OCI-LY1 (cell line): ENCODE measurements around the gene REM1.

ENCODE experiments used
- H2AFZ ChIP-seq: fragments of 200-600 bp; sonication (generic), shearing (Covaris generic); 2 replicates; pipeline ENCODE4 v1.6.0; 2014; ENCODE audit warnings: antibody characterized with exemption, mild to moderate bottlenecking, low read length
- H3F3A ChIP-seq: fragments of 200-600 bp; sonication (generic), shearing (Covaris generic); 2 replicates; pipeline ENCODE4 v1.6.0; 2014; ENCODE audit warnings: mild to moderate bottlenecking, antibody characterized with exemption, low read length, moderate library complexity; ENCODE audit not compliant: insufficient read depth
- H3K27ac ChIP-seq: fragments of 200-600 bp; sonication (generic); 2 replicates; pipeline ENCODE4 v1.5.1; 2014; ENCODE audit warnings: low read length, mixed run types, mild to moderate bottlenecking, low read depth; ENCODE audit not compliant: poor library complexity, severe bottlenecking
- H3K27me3 ChIP-seq: fragments of 200-600 bp; sonication (generic); 2 replicates; pipeline ENCODE4 v1.6.0; 2014; ENCODE audit warnings: antibody characterized with exemption, mild to moderate bottlenecking, low read length, moderate library complexity; ENCODE audit not compliant: insufficient read depth
- H3K36me3 ChIP-seq: fragments of 200-600 bp; sonication (generic); 2 replicates; pipeline ENCODE4 v1.6.1; 2014; ENCODE audit warnings: mild to moderate bottlenecking, antibody characterized with exemption, low read length, moderate library complexity, mixed read lengths; ENCODE audit not compliant: insufficient read depth
- H3K4me1 ChIP-seq: fragments of 200-600 bp; sonication (generic); 2 replicates; pipeline ENCODE4 v1.5.1; 2014; ENCODE audit warnings: mild to moderate bottlenecking, low read length, moderate library complexity; ENCODE audit not compliant: insufficient read depth, severe bottlenecking
- H3K4me2 ChIP-seq: fragments of 200-600 bp; sonication (generic), shearing (Covaris generic); 2 replicates; pipeline ENCODE4 v1.6.1; 2014; ENCODE audit warnings: low read length
- H3K4me3 ChIP-seq: fragments of 200-600 bp; sonication (generic); 2 replicates; pipeline ENCODE4 v1.5.1; 2014; ENCODE audit warnings: low read length, low read depth, mild to moderate bottlenecking, mixed read lengths; ENCODE audit not compliant: poor library complexity, severe bottlenecking
- H3K79me2 ChIP-seq: fragments of 200-600 bp; shearing (Covaris generic); 2 replicates; pipeline ENCODE4 v1.6.1; 2016; ENCODE audit warnings: mixed run types, low read length, mixed read lengths; ENCODE audit not compliant: insufficient read depth
- H3K9ac ChIP-seq: fragments of 200-600 bp; sonication (generic), shearing (Covaris generic); 2 replicates; pipeline ENCODE4 v1.6.1; 2014; ENCODE audit warnings: mild to moderate bottlenecking, low read length, mixed read lengths
- H3K9me2 ChIP-seq: fragments of 200-600 bp; sonication (generic), shearing (Covaris generic); 2 replicates; pipeline ENCODE4 v1.6.1; 2014; ENCODE audit warnings: low read depth, mild to moderate bottlenecking, low read length, mixed read lengths
- H3K9me3 ChIP-seq: fragments of 200-600 bp; shearing (Covaris generic); 2 replicates; pipeline ENCODE4 v1.6.1; 2014; ENCODE audit warnings: low read length, mixed read lengths
- H4K20me1 ChIP-seq: fragments of 200-600 bp; sonication (generic), shearing (Covaris generic); 2 replicates; pipeline ENCODE4 v1.6.0; 2016; ENCODE audit warnings: mild to moderate bottlenecking, low read length; ENCODE audit not compliant: insufficient read depth
- CTCF ChIP-seq: fragments of 200-600 bp; sonication (generic), shearing (Covaris generic); IDR thresholded peaks from 2 replicates; pipeline ENCODE4 v1.5.1; 2017; ENCODE audit warnings: mild to moderate bottlenecking, antibody characterized with exemption, low read length, moderate library complexity, mixed read lengths
- EZH2 ChIP-seq: fragments of 200-600 bp; sonication (generic), shearing (Covaris generic); IDR thresholded peaks from 2 replicates; pipeline ENCODE4 v1.8.0; 2017; ENCODE audit warnings: borderline replicate concordance, mixed run types, mild to moderate bottlenecking, antibody characterized with exemption, low read length, moderate library complexity, mixed read lengths

Gene REM1

GRCh38 chr20:31484001-31484400 lies 8.9 kb downstream of the REM1 start:
- no peak overlapping the region for H3K9ac ChIP-seq
- no peaks in the 10 kb centered on the region for H3K79me2 ChIP-seq
- no peak overlapping the region for H3K27ac ChIP-seq
- H3K9me3 ChIP-seq, result no peaks in the 10 kb centered on the region
- H4K20me1 ChIP-seq, result no peaks in the 10 kb centered on the region
- H2AFZ ChIP-seq, result no peak overlapping the region
- H3K9me2 ChIP-seq, result no peaks in the 10 kb centered on the region
- H3F3A ChIP-seq, result no peaks in the 10 kb centered on the region
- H3K4me1 ChIP-seq, result no peaks in the 10 kb centered on the region
- no peak overlapping the region for H3K4me3 ChIP-seq
- no peaks in the 10 kb centered on the region for H3K36me3 ChIP-seq
- no peak for TF ChIP-seq EZH2
- TF ChIP-seq CTCF, result no peak
- no peaks in the 10 kb centered on the region for H3K27me3 ChIP-seq
- no peak overlapping the region for H3K4me2 ChIP-seq

DNA sequence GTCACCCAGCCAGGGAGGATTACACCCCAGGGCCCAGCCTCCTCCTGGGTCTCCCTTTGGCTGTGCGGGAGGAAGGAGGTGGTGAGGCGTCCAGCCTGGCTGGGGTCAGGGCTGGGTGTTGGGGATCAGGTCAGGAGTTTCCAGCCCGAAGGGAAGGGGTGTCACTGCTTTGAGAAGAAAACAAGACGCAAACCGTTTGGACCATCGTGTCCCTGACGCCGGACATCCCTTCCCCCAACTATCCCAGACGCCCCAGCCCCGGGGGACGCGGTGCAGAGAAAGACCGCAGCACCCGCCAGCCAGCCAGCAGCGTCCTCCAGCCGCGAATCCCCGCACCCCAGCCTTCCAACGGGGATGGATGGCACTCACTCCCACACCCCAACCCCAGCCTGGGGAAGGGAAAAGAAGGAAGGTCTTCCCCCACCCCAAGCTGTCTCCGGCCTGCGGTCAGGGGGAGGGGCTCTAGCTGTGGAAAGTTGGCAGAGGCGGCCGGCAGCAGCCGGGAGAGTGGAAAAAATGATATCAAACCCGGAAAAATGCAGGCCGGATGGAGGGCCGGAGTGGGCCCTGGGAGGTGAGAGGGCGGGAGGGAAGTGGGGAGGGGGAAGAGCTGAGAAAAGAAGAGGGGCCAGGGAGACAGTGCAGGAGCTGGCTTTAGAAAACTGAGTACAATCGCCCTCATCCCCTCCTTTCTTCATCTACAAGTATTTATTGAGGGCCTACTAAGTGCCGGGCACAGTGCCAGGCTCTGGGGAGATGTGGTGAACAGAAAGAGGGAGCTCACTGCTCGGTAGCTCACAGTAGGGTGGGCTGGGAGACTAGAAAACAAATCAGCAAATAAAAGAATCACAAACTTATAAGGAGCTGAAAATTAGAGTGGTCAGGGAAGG lies 10.6 kb downstream of the REM1 start:
- Histone ChIP-seq H3K79me2 (no peaks in the 10 kb centered on the region), H3K36me3 (no peaks in the 10 kb centered on the region), H3K9ac (no peak overlapping the region), H3K4me1 (no peaks in the 10 kb centered on the region), H3K4me2 (no peak overlapping the region), H2AFZ (no peak overlapping the region), H3K27me3 (no peaks in the 10 kb centered on the region), H3K9me3 (no peaks in the 10 kb centered on the region), H3K27ac (no peak overlapping the region), H4K20me1 (no peaks in the 10 kb centered on the region), H3K9me2 (no peaks in the 10 kb centered on the region), H3K4me3 (no peak overlapping the region), H3F3A (no peaks in the 10 kb centered on the region)
- TF ChIP-seq EZH2, result no peak
- TF ChIP-seq CTCF, result no peak

- Histone ChIP-seq H3K9me3 (no peaks in the 10 kb centered on the region), H3K9ac (no peak overlapping the region), H3F3A (no peaks in the 10 kb centered on the region), H3K27me3 (no peaks in the 10 kb centered on the region), H2AFZ (no peak overlapping the region), H3K4me1 (no peaks in the 10 kb centered on the region), H3K36me3 (no peaks in the 10 kb centered on the region), H3K4me2 (no peak overlapping the region), H3K9me2 (no peaks in the 10 kb centered on the region), H3K79me2 (no peaks in the 10 kb centered on the region), H3K27ac (no peak overlapping the region), H4K20me1 (no peaks in the 10 kb centered on the region), H3K4me3 (no peak overlapping the region)
- no peak for TF ChIP-seq EZH2
- no peak for TF ChIP-seq CTCF
These were observed 13.0 kb downstream of the REM1 start for GRCh38 chr20:31488115-31488514.
